Measurements from ENCODE around the gene ATP8A1. TPM values are rescaled to one million over a fixed set of nuclear protein-coding genes. Genes with fewer than 3 reads are reported as not detected.

Gene ATP8A1
- total and polyA plus RNA-seq, 2 of the 4 experiments (the other 2 are of a cell fraction), result 0.12 to 0.36 TPM

GRCh38 chr4:42369489-42369888 lies 287.4 kb downstream of the ATP8A1 start:
- H3K56ac ChIP-seq (ENCODE audit: extremely low read depth, insufficient read depth, low read length), result no peak overlapping the region
- no peak overlapping the region for H3K4me3 ChIP-seq (ENCODE audit: insufficient read depth, low read depth, low read length)
- in situ Hi-C loops (cut with MboI; ENCODE audit: low sequenced_read_pairs) (loop anchor here (5.0 kb wide), 1 partner anchor 148 kb away; no protein-coding TSS in a partner anchor), dilution Hi-C loops (cut with HindIII; ENCODE audit: low sequenced_read_pairs, unreplicated experiment) (no loop called here), intact Hi-C loops (cut with micrococcal nuclease) (no loop called here)
- no peak overlapping the region for H3K4ac ChIP-seq (ENCODE audit: low read depth, low read length)
- no peak overlapping the region for H3K27ac ChIP-seq (ENCODE audit: insufficient read depth, low read length)
- H3K4me2 ChIP-seq (ENCODE audit: low read depth, low read length), result no peak overlapping the region
- H3K23ac ChIP-seq (ENCODE audit: low read depth, low read length), result no peak overlapping the region
- no peak overlapping the region for H4K8ac ChIP-seq (ENCODE audit: low read depth in 2 of 2, low read length in 2 of 2)
- H3K9ac ChIP-seq (ENCODE audit: low read depth, low read length), result no peak overlapping the region
- no peak overlapping the region for H2AK9ac ChIP-seq (replicated peaks; ENCODE audit: low read depth, low read length, poor library complexity)
- no peak for ATAC-seq (ENCODE audit: low read depth)
- H4K91ac ChIP-seq (ENCODE audit: insufficient read depth, low read depth, low read length), result no peak overlapping the region
- H2BK120ac ChIP-seq (ENCODE audit: low read depth, low read length), result no peak overlapping the region
- peaks cover 2% of the 10 kb centered on the region; the same call in 1 of the 2 replicates for H3K4me1 ChIP-seq (ENCODE audit: control insufficient read depth, insufficient read depth, low read length)
- 70% methylated on average over 2 of the region's 27 CpGs; no CpG with 5 or more reads in 1 of the 2 experiments for WGBS, 2 experiments (ENCODE audit: extremely low coverage in 2 of 2, insufficient read length in 1 of 2)
- H2BK20ac ChIP-seq (ENCODE audit: low read depth, low read length), result no peak overlapping the region
- H4K20me1 ChIP-seq (ENCODE audit: insufficient read depth, low read length), result no peaks in the 10 kb centered on the region
- H3K79me1 ChIP-seq (ENCODE audit: low read depth in 1 of 2, low read length in 2 of 2), result no peaks in the 10 kb centered on the region
- H4K5ac ChIP-seq (ENCODE audit: low read depth, low read length), result no peak overlapping the region
- no peak overlapping the region for H2BK5ac ChIP-seq (ENCODE audit: low read depth, low read length, poor library complexity, severe bottlenecking)
- no peaks in the 10 kb centered on the region for H3K36me3 ChIP-seq (ENCODE audit: control insufficient read depth, insufficient read depth, low read length)
- H3K27me3 ChIP-seq (ENCODE audit: control insufficient read depth, insufficient read depth, low read length), result no peaks in the 10 kb centered on the region
- CTCF ChIA-PET, result interaction anchor here (3.8 kb wide), 1 partner anchor 150 kb away, joined by 46 read pairs; no protein-coding TSS in a partner anchor
- no TSS peak for BruUV-seq (replicated peaks)
- H2AK5ac ChIP-seq (ENCODE audit: low read depth, low read length), result no peak overlapping the region
- no peak for DNase-seq
- H2BK15ac ChIP-seq (ENCODE audit: low read depth, low read length), result no peak overlapping the region
- POLR2A ChIA-PET (ENCODE audit: unreplicated experiment), result no interaction called here
- H3K9me3 ChIP-seq (ENCODE audit: control insufficient read depth, insufficient read depth, low read length), result 0 out of 2 replicates have a peak, but pooled peaks cover 2% of the 10 kb centered on the region
- no peaks in the 10 kb centered on the region for H3K9me1 ChIP-seq (ENCODE audit: insufficient read depth, low read length)
- H3K18ac ChIP-seq (ENCODE audit: low read depth, low read length), result no peak overlapping the region; the same call in 1 of the 2 replicates
- no peak overlapping the region for H2AFZ ChIP-seq (replicated peaks; ENCODE audit: low read length, poor library complexity)
- TF ChIP-seq BHLHE40 (IDR thresholded peaks at IDR 0.05; ENCODE audit: low read depth, low read length) (no peak), MAZ (IDR thresholded peaks at IDR 0.05; ENCODE audit: borderline replicate concordance, low read depth, low read length) (no peak), FOS (IDR thresholded peaks at IDR 0.05; ENCODE audit: low read depth, low read length) (no peak), RCOR1 (IDR thresholded peaks at IDR 0.05; ENCODE audit: insufficient replicate concordance, low read length) (no peak), POLR2A (IDR thresholded peaks at IDR 0.05; ENCODE audit: low read depth, low read length) (no peak), CHD1 (IDR thresholded peaks at IDR 0.05; ENCODE audit: low read depth, low read length) (no peak), SMC3 (IDR thresholded peaks at IDR 0.05; ENCODE audit: low read depth, low read length) (no peak)
- H3K14ac ChIP-seq (replicated peaks; ENCODE audit: low read depth, low read length), result no peak overlapping the region

Measured in IMR-90 (cell line).